GM10847 (cell line): ENCODE measurements around the gene SLBP.

Experiments used
- POLR2A ChIP-seq: IDR thresholded peaks from 2 replicates; pipeline ENCODE4 v1.6.1; 2011; ENCODE audit not compliant: insufficient read length; ENCODE audit errors: extremely low read depth

SLBP gene

GRCh38 chr4:1682860-1683259 lies 29.3 kb downstream of the SLBP start:
- TF ChIP-seq POLR2A = no peak

GRCh38 chr4:1678244-1678643 lies 33.9 kb downstream of the SLBP start:
- no peak for TF ChIP-seq POLR2A

- TF ChIP-seq POLR2A = no peak
Measured at GRCh38 chr4:1676605-1677525, 35.3 kb downstream of the SLBP start.

GRCh38 chr4:1675802-1676137 lies 36.3 kb downstream of the SLBP start:
- no peak for TF ChIP-seq POLR2A

GRCh38 chr4:1675136-1675801 lies 36.9 kb downstream of the SLBP start:
- TF ChIP-seq POLR2A = no peak

- no peak for TF ChIP-seq POLR2A
Measured at GRCh38 chr4:1674682-1675081, 37.4 kb downstream of the SLBP start.

GRCh38 chr4:1673671-1674070 lies 38.4 kb downstream of the SLBP start:
- TF ChIP-seq POLR2A = no peak

GRCh38 chr4:1670279-1670678 lies 41.8 kb downstream of the SLBP start:
- no peak for TF ChIP-seq POLR2A

- no peak for TF ChIP-seq POLR2A
Measured at GRCh38 chr4:1669850-1670249, 42.3 kb downstream of the SLBP start.

GRCh38 chr4:1669270-1669669 lies 42.8 kb downstream of the SLBP start:
- TF ChIP-seq POLR2A = no peak

- TF ChIP-seq POLR2A = no peak
Measured at GRCh38 chr4:1668488-1668840, 43.7 kb downstream of the SLBP start.

- TF ChIP-seq POLR2A = no peak
Measured at GRCh38 chr4:1667273-1667672, 44.8 kb downstream of the SLBP start.

GRCh38 chr4:1666391-1666790 lies 45.7 kb downstream of the SLBP start:
- no peak for TF ChIP-seq POLR2A

- no peak for TF ChIP-seq POLR2A
Measured at GRCh38 chr4:1664141-1664540, 48.0 kb downstream of the SLBP start.

- no peak for TF ChIP-seq POLR2A
Measured at GRCh38 chr4:1663549-1663948, 48.6 kb downstream of the SLBP start.

- no peak for TF ChIP-seq POLR2A
Measured at GRCh38 chr4:1661695-1662094, 50.4 kb downstream of the SLBP start.
